MM.1S (cell line): ENCODE data around the gene LPCAT1.
"Not testable (repeated sequence)": the region's sequence is repeated elsewhere in the genome, so short reads cannot be mapped to it uniquely, and the experiment has no call there.

Source experiments
- DNase-seq: peaks from one replicate; pipeline ENCODE4 v3.0.0-alpha.2; 2015
- H2AFZ ChIP-seq: fragments of 300-600 bp; sonication (generic); 2 replicates; pipeline ENCODE4 v1.6.0; 2016; ENCODE audit warnings: antibody characterized with exemption, low read length
- H3F3A ChIP-seq: fragments of 300-600 bp; sonication (generic); 2 replicates; pipeline ENCODE4 v1.6.1; 2016; ENCODE audit warnings: mild to moderate bottlenecking, antibody characterized with exemption, low read length, moderate library complexity, mixed read lengths; ENCODE audit not compliant: insufficient read depth
- H3K27ac ChIP-seq: fragments of 300-600 bp; sonication (generic); 2 replicates; pipeline ENCODE4 v1.5.1; 2016; ENCODE audit warnings: mild to moderate bottlenecking, low read length
- H3K27me3 ChIP-seq: fragments of 300-600 bp; sonication (generic); replicated peaks from 2 replicates; pipeline ENCODE4 v1.6.0; 2016; ENCODE audit warnings: low read length; ENCODE audit not compliant: insufficient read depth
- H3K36me3 ChIP-seq: fragments of 300-600 bp; sonication (generic); replicated peaks from 2 replicates; pipeline ENCODE4 v1.6.1; 2016; ENCODE audit warnings: mild to moderate bottlenecking, low read length, mixed read lengths; ENCODE audit not compliant: insufficient read depth
- H3K4me1 ChIP-seq: fragments of 300-600 bp; sonication (generic); 2 replicates; pipeline ENCODE4 v1.6.1; 2016; ENCODE audit warnings: low read length, mixed read lengths
- H3K4me2 ChIP-seq: fragments of 300-600 bp; sonication (generic); 2 replicates; pipeline ENCODE4 v1.6.0; 2016; ENCODE audit warnings: low read depth, low read length
- H3K4me3 ChIP-seq: fragments of 300-600 bp; sonication (generic); 2 replicates; pipeline ENCODE4 v1.5.1; 2016; ENCODE audit warnings: low read length, mixed read lengths
- H3K79me2 ChIP-seq: fragments of 300-600 bp; sonication (generic); 2 replicates; pipeline ENCODE4 v1.6.1; 2016; ENCODE audit warnings: mixed run types, low read length, mixed read lengths
- H3K9ac ChIP-seq: fragments of 300-600 bp; sonication (generic); 2 replicates; pipeline ENCODE4 v1.6.1; 2016; ENCODE audit warnings: low read length, mixed read lengths
- H3K9me2 ChIP-seq: fragments of 300-600 bp; sonication (generic); replicated peaks from 2 replicates; pipeline ENCODE4 v1.6.1; 2016; ENCODE audit warnings: mild to moderate bottlenecking, low read length, mixed read lengths; ENCODE audit not compliant: insufficient read depth
- H3K9me3 ChIP-seq: fragments of 300-600 bp; sonication (generic); replicated peaks from 2 replicates; pipeline ENCODE4 v1.6.1; 2016; ENCODE audit warnings: mild to moderate bottlenecking, low read length, mixed read lengths; ENCODE audit not compliant: insufficient read depth
- H4K20me1 ChIP-seq: fragments of 300-600 bp; sonication (generic); 2 replicates; pipeline ENCODE4 v1.6.1; 2016; ENCODE audit warnings: mild to moderate bottlenecking, low read length, moderate library complexity, mixed read lengths; ENCODE audit not compliant: insufficient read depth
- EZH2 ChIP-seq: fragments of 300-600 bp; sonication (generic); optimal IDR thresholded peaks from 2 replicates; pipeline ENCODE3; 2017; ENCODE audit warnings: low read depth, mild to moderate bottlenecking, antibody characterized with exemption, low read length, mixed read lengths
- EZH2phosphoT487 ChIP-seq: fragments of 300-600 bp; sonication (generic); IDR thresholded peaks from 2 replicates; pipeline ENCODE4 v1.6.1; 2018; ENCODE audit warnings: antibody characterized with exemption, low read length
- TF ChIP-seq, protein P1 (sequence below): fragments of 300-600 bp; sonication (generic); IDR thresholded peaks from 2 replicates; pipeline ENCODE4 v1.5.1; 2016; ENCODE audit warnings: antibody characterized with exemption, low read length, mixed read lengths

Gene LPCAT1, protein sequence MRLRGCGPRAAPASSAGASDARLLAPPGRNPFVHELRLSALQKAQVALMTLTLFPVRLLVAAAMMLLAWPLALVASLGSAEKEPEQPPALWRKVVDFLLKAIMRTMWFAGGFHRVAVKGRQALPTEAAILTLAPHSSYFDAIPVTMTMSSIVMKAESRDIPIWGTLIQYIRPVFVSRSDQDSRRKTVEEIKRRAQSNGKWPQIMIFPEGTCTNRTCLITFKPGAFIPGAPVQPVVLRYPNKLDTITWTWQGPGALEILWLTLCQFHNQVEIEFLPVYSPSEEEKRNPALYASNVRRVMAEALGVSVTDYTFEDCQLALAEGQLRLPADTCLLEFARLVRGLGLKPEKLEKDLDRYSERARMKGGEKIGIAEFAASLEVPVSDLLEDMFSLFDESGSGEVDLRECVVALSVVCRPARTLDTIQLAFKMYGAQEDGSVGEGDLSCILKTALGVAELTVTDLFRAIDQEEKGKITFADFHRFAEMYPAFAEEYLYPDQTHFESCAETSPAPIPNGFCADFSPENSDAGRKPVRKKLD

DNA sequence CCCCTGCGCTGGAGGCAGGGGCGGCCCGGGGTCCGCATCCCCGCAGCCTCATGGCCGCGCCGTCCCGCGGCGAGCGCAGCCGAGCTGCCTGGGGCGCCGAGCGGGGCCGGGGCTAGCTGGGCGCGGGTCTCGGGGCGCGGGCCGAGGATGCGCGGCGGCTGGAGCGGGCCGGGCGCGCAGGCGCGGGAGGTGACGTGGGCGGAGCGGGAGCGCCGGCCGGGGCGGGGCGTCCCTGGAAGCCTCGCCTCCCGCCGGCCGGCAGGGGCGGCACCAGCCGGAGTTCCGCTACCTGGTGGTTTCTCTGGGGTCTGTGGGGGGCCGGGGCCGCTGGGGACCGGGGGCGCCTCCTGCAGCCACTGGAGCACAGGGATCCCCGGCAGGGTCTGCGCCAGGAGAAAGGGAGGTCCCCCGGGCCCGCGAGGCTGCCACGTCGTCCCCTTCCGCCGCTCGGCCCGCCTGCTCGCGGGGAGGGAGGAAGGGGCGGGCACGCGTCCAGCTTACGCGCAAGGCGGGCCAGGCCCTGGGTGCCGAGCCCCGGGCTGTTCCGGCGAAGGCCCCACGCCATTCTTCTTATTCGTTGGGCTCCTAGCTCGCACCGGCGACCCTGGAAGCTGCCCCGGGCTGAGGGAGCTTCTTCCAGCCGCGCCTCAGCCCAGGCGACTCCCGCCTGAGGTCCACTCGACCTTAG, at the start of gene LPCAT1:
Gene LPCAT1 (minus strand): TSS at position 168 of the 688 bp plus-strand sequence. CDS start 116 bp downstream, at position 52.
- H3K9me3 ChIP-seq = no peaks in the 10 kb centered on the region
- no peaks in the 10 kb centered on the region for H3K27me3 ChIP-seq
- H2AFZ ChIP-seq = peak within 1 kb of the TSS; percentile 82
- H3K27ac ChIP-seq = peak within 1 kb of the TSS; percentile 67; the same call in 1 of the 2 replicates
- TF ChIP-seq EZH2 = no peak
- TF ChIP-seq, protein P1, sequence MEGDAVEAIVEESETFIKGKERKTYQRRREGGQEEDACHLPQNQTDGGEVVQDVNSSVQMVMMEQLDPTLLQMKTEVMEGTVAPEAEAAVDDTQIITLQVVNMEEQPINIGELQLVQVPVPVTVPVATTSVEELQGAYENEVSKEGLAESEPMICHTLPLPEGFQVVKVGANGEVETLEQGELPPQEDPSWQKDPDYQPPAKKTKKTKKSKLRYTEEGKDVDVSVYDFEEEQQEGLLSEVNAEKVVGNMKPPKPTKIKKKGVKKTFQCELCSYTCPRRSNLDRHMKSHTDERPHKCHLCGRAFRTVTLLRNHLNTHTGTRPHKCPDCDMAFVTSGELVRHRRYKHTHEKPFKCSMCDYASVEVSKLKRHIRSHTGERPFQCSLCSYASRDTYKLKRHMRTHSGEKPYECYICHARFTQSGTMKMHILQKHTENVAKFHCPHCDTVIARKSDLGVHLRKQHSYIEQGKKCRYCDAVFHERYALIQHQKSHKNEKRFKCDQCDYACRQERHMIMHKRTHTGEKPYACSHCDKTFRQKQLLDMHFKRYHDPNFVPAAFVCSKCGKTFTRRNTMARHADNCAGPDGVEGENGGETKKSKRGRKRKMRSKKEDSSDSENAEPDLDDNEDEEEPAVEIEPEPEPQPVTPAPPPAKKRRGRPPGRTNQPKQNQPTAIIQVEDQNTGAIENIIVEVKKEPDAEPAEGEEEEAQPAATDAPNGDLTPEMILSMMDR = no peak
- TF ChIP-seq EZH2phosphoT487 = no peak
- peak; percentile 84 for DNase-seq
- H4K20me1 ChIP-seq = no peaks in the 10 kb centered on the region; the same call in 1 of the 2 replicates
- peaks cover 17% of the 10 kb centered on the region; the same call in 1 of the 2 replicates for H3K4me1 ChIP-seq
- H3F3A ChIP-seq = no peaks in the 10 kb centered on the region
- H3K36me3 ChIP-seq = peaks cover 12% of the 10 kb centered on the region; the same call in 1 of the 2 replicates
- H3K9ac ChIP-seq = peak within 1 kb of the TSS; percentile 84
- H3K9me2 ChIP-seq = no peaks in the 10 kb centered on the region
- peak within 1 kb of the TSS; percentile 84 for H3K4me3 ChIP-seq
- peaks cover 44% of the 10 kb centered on the region for H3K79me2 ChIP-seq
- H3K4me2 ChIP-seq = peak within 1 kb of the TSS; percentile 93

DNA sequence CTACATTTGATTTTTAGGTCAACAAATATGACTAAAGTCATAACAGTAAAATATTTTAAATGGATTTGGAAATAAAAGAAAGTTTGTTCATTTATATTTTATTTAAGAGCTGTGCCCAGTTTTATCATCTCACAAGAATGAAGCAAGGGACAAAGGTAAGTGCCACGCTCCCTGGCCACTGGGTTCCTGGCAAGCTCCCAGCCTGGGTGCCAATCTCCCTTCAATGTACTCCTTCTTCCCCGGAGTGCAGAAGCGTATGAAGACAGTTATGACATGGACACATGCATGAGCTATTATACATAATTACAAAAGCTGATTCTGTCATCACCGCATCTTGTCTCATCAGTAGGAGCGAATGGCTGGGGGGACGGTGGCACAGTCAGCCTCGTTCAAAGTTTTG, 48.1 kb upstream of the LPCAT1 start:
- not testable (repeated sequence) for H3K4me3 ChIP-seq, H3K9me3 ChIP-seq, H4K20me1 ChIP-seq, DNase-seq, H3K79me2 ChIP-seq, H2AFZ ChIP-seq, H3F3A ChIP-seq, H3K4me1 ChIP-seq, H3K9ac ChIP-seq, H3K36me3 ChIP-seq, H3K4me2 ChIP-seq, H3K9me2 ChIP-seq, H3K27ac ChIP-seq, H3K27me3 ChIP-seq

DNA sequence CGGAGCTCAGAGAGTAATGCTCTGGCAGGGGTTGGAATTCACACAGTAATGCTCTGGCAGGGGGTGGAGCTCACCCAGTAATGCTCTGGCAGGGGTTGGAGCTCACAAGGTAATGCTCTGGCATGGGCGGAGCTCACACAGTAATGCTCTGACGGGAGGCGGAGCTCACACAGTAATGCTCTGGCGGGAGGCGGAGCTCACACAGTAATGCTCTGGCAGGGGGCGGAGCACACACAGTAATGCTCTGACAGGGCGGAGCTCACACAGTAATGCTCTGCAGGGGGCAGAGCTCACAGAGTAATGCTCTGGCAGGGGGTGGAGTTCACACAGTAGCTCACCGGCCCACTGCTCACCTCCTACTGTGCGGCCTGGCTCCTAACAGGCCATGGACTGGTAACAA, 47.2 kb upstream of the LPCAT1 start:
- no peaks in the 10 kb centered on the region for H3K27me3 ChIP-seq
- H3K9me3 ChIP-seq = no peaks in the 10 kb centered on the region
- H3F3A ChIP-seq = no peaks in the 10 kb centered on the region
- H3K79me2 ChIP-seq = no peaks in the 10 kb centered on the region
- no peak for DNase-seq
- no peak overlapping the region for H3K27ac ChIP-seq
- TF ChIP-seq, protein P1 = no peak
- TF ChIP-seq EZH2 = no peak
- no peak for TF ChIP-seq EZH2phosphoT487
- H3K9ac ChIP-seq = no peak overlapping the region
- 0 out of 2 replicates have a peak, but pooled peaks cover 2% of the 10 kb centered on the region for H3K4me1 ChIP-seq
- no peak overlapping the region for H3K4me3 ChIP-seq
- no peak overlapping the region for H3K4me2 ChIP-seq
- no peaks in the 10 kb centered on the region for H3K36me3 ChIP-seq
- no peaks in the 10 kb centered on the region for H3K9me2 ChIP-seq
- no peak overlapping the region for H2AFZ ChIP-seq
- no peaks in the 10 kb centered on the region for H4K20me1 ChIP-seq
